ENCODE measurements around the gene BBS12. TPM values are rescaled to one million over a fixed set of nuclear protein-coding genes. Genes with fewer than 3 reads are reported as not detected.

Gene BBS12
- polyA plus RNA-seq (ENCODE audit: insufficient read length), result 3.1 TPM

GRCh38 chr4:122732329-122733026 lies at the start of gene BBS12:
TSS of gene BBS12 (plus strand) at chr4:122732704. CDS start at chr4:122741893, 9,189 bp downstream.
- DNase-seq (ENCODE audit: low read depth), result peak; percentile 98

- no peak for DNase-seq (ENCODE audit: low read depth)
Observed at GRCh38 chr4:122686691-122687090, 45.8 kb upstream of the BBS12 start.

GRCh38 chr4:122687531-122688061 lies 44.9 kb upstream of the BBS12 start:
- DNase-seq (ENCODE audit: low read depth), result no peak

- no peak for DNase-seq (ENCODE audit: low read depth)
Observed at GRCh38 chr4:122688529-122689140, 43.9 kb upstream of the BBS12 start.

GRCh38 chr4:122689972-122690371 lies 42.5 kb upstream of the BBS12 start:
- no peak for DNase-seq (ENCODE audit: low read depth)

- DNase-seq (ENCODE audit: low read depth), result no peak
Observed at GRCh38 chr4:122691988-122692387, 40.5 kb upstream of the BBS12 start.

GRCh38 chr4:122692641-122693520 lies 39.6 kb upstream of the BBS12 start:
- DNase-seq (ENCODE audit: low read depth), result no peak

- no peak for DNase-seq (ENCODE audit: low read depth)
Observed at GRCh38 chr4:122695226-122695625, 37.3 kb upstream of the BBS12 start.

- DNase-seq (ENCODE audit: low read depth), result no peak
Observed at GRCh38 chr4:122700178-122700725, 32.3 kb upstream of the BBS12 start.

- no peak for DNase-seq (ENCODE audit: low read depth)
Observed at GRCh38 chr4:122701061-122701460, 31.4 kb upstream of the BBS12 start.

GRCh38 chr4:122701965-122702364 lies 30.5 kb upstream of the BBS12 start:
- DNase-seq (ENCODE audit: low read depth), result no peak

GRCh38 chr4:122702939-122703338 lies 29.6 kb upstream of the BBS12 start:
- DNase-seq (ENCODE audit: low read depth), result no peak

- DNase-seq (ENCODE audit: low read depth), result no peak
Observed at GRCh38 chr4:122703868-122704267, 28.6 kb upstream of the BBS12 start.

GRCh38 chr4:122705009-122705408 lies 27.5 kb upstream of the BBS12 start:
- no peak for DNase-seq (ENCODE audit: low read depth)

GRCh38 chr4:122705547-122706117 lies 26.9 kb upstream of the BBS12 start:
- no peak for DNase-seq (ENCODE audit: low read depth)

- no peak for DNase-seq (ENCODE audit: low read depth)
Observed at GRCh38 chr4:122706511-122706910, 26.0 kb upstream of the BBS12 start.

GRCh38 chr4:122707497-122707896 lies 25.0 kb upstream of the BBS12 start:
- no peak for DNase-seq (ENCODE audit: low read depth)

- no peak for DNase-seq (ENCODE audit: low read depth)
Observed at GRCh38 chr4:122709236-122709635, 23.3 kb upstream of the BBS12 start.

- DNase-seq (ENCODE audit: low read depth), result no peak
Observed at GRCh38 chr4:122710434-122711308, 21.8 kb upstream of the BBS12 start.

GRCh38 chr4:122711919-122712318 lies 20.6 kb upstream of the BBS12 start:
- no peak for DNase-seq (ENCODE audit: low read depth)

GRCh38 chr4:122712782-122713181 lies 19.7 kb upstream of the BBS12 start:
- DNase-seq (ENCODE audit: low read depth), result no peak

Data from forelimb muscle (tissue), 1 donor.